Stimulated activated CD8-positive, alpha-beta memory T cell treated with anti-CD3 and anti-CD28 coated beads, Interleukin-4, amount 100 ng/mL, for 24 hours (primary cell): Measurements from ENCODE around the gene MYO7B.

ENCODE experiments used
- DNase-seq: peaks from one replicate; pipeline ENCODE4 v3.0.0-alpha.2; 2020; ENCODE audit warnings: low read depth

MYO7B gene

GRCh38 chr2:127589841-127590240, 54.4 kb downstream of the MYO7B start:
- DNase-seq = no peak

- DNase-seq = no peak
Observed at GRCh38 chr2:127590386-127591190, 55.1 kb downstream of the MYO7B start.

DNA sequence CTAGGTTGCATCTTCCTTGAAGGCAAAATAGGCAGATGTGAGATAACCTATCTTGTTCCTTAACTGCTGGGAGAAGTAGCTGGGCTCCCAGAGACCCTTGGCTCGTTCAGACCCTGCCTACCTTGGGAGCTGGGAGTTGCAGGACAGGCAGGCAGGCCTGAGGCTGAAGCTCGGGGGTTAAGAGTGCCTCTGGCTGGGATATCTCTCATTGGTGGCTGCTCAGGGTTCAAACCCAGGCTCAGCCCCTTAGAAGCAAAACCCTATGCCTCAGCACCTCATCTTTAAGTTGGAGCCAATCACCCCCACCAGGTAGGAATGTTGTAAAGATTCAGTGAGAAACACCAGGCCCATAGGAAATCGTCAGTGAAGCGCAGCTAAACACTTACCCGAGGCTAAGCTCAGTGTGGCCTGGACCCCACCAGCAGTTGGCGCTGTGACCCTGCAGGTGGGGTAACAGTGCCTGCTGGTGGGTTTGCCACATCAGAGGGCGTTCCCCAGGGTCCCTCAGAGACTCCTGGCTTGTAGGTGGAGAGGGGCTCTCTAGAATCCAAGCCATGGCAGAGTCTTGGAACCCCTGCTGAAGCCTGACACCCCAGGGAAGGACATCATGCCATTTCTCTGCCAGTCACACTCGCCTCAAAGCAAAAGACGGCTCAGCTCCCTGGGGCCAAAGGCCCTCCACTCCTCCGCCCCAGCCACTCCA, 55.9 kb downstream of the MYO7B start:
- peak; percentile 54 for DNase-seq

DNA sequence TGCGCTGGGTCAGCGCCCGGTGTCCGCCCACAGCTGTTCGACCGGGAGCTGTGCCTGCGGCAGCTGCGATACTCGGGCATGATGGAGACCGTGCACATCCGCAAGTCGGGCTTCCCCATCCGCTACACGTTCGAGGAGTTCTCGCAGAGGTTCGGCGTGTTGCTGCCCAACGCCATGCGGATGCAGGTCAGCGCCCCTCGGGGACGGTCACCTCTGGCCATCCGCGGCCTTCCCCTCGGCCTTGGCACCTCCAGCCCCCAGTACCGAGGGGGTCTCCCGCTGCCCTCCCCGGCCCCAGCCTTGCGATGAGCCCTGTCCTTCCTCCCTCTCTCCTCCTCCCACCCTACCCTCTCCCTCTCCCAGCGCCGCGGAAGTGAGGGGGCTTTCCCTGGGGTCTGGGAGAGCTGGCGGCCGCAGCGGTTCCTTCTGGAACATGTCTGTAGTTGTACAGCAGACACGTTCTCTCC, 57.3 kb downstream of the MYO7B start:
- no peak for DNase-seq

DNA sequence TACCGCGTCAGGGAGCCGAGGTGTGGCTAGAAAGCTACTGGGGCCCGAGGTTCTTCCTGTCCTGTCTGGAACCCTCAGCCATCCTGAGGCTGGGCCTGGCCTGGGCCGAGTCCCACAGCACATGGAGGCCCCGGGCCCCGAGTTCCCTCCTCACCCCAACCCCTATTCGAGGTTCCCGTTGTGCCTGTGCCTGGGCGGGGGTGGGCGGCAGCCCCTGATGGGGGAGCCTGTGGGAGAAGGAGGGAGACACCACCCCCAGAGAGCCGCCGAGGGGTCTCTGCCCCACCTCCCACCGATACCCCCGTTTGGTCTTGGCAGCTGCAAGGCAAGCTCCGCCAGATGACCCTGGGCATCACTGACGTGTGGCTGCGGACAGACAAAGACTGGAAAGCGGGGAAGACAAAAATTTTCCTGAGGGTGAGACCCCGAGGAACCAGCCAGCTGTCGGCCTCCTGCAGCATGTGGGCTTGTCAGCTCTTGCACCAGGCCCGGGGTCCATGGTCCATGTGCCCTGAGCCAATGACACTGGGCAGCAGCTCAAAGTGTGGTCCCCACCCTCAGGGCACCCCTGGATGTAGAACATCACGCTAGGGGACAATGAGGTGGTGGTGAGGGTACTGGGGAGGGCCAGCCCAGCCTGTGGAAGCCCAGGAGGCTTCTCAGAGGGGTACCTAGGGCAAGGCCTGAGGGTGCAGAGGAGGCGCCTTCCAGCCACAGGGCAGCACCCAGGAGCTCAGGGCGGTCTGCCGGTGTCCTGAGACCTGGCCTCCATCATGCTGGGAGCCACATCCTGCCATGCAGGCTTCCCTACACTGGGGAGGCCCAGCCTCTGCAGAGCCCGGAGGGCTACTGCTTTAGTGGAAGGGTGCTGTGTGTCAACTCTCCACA, 58.0 kb downstream of the MYO7B start:
- DNase-seq = no peak

DNA sequence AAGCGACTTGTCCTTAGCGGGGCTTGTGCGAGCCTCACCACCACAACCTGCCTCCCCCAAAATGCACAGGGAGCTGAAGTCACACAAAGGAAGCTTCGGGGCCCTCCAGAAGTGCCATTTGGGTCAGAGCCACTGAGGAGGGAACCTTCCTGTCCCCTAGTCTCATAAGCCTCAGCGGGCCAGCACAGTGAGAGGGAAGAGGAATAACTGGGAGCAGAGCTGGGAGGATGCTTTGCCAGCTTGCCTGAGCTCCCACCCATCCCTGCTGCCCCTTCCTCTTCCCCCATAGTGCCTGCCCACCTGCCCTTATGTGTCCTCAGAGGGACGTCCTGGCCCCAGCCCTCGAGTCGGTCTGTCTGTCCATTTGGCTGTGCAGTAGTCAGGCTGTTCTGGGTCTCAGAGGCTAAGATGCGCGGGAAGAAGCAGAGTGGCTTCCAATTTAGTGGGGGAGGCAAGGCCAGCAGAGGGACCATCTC, 58.7 kb downstream of the MYO7B start:
- DNase-seq = no peak

- DNase-seq = no peak
Observed at GRCh38 chr2:127596311-127597045, 61.0 kb downstream of the MYO7B start.

DNA sequence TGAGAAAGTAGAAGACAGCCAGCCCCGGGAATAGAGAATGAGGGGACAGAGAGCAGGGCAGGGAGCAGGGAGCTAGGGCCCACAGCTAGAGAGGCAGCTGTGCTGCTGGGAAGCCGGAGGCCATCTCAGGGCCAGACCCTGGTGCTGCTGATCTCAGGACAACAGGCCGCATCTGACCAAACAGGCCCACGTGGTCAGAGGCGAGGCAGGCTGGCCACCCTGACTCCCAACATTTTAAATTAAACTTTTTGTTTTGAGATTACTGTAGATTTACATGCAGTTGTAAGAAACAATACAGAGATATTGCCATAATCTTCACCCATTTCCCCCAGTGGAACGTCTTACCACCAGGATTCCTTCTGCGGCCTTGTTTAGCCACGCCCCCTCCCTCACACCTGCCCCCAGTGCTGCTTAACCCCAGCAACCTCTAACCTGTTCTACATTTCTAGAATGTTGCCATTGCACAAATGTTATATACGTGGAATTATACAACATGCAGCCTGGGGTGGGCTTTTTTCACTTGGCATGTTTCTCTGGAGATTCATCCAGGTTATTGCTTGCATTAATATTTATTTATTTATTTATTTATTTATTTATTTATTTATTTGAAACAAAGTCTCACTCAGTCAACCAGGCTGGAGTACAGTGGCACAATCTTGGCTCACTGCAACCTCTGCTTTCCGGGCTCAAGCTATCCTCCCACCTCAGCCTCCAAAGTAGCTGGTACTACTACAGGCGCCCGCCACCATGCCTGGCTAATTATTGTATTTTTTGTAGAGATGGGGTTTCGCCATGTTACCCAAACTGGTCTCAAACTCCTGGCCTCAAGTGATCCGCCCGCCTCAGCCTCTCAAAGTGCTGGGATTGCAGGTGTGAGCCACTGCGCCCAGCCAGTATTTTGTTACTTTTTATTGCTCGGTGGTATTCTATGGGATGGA, 61.8 kb downstream of the MYO7B start:
- DNase-seq = no peak

DNA sequence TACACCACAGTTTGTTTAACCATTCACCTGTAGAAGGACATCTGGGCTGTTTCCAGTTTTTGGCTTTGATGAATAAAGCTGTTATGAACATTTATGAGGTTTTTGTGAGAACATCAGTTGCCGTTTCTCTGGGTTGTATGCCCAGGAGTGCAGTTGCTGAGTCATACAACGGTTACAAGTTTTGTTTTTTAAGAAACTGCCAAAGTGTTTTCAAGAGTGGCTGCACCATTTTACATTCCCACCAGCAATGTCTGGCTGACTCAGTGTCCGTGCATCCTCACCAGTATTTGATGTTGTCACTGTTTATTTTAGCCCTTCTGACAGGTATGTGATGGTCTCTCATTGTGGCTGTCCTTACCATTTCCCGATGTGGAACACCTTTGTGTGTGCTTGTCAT, 62.5 kb downstream of the MYO7B start:
- no peak for DNase-seq

GRCh38 chr2:127598711-127599110, 63.2 kb downstream of the MYO7B start:
- DNase-seq = no peak

- no peak for DNase-seq
Observed at GRCh38 chr2:127599211-127599610, 63.7 kb downstream of the MYO7B start.

DNA sequence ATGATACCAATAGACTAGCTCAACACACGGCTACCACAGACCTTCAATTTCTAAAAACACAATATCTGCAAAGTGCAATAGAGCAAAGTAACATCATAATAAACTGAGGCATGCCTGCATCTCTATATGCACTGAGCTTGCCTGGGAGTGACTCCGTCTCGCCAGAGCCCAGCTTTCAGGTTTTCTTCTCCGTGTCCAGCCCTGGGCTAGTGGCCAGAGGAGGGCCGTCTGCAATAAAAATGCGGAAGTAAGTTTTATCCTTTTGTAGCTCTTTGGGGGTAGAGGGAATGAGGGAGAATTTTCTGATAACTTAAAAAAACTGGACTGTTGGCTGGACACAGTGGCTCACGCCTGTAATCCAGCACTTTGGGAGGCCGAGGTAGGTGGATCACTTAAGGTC, 69.5 kb downstream of the MYO7B start:
- DNase-seq = no peak

DNA sequence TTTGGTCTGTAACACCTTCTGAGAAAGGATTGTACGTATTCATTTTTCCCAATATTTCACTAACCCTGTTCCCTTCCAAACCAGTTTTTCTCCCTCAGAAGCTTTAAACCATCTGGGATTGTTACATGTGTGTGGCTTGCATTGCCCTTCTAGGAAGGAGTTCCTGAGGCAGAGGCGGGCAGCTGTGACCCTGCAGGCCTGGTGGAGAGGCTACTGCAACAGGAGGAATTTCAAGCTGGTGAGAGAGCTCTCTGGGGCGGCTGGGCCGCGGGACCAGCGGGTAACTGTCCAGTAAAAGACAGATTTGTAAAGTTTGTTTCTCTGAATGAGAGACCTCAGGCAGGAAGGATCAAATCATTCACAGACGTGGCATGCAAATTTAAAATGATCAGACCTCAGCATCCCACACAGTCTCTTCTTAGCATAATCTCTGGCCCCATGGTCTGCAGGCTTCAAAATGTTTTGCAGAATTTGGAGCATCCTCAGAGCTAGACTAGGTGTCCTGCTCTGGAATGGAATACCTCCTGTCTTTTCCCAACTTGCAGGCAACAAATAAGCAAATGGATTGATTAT, 70.3 kb downstream of the MYO7B start:
- DNase-seq = no peak

DNA sequence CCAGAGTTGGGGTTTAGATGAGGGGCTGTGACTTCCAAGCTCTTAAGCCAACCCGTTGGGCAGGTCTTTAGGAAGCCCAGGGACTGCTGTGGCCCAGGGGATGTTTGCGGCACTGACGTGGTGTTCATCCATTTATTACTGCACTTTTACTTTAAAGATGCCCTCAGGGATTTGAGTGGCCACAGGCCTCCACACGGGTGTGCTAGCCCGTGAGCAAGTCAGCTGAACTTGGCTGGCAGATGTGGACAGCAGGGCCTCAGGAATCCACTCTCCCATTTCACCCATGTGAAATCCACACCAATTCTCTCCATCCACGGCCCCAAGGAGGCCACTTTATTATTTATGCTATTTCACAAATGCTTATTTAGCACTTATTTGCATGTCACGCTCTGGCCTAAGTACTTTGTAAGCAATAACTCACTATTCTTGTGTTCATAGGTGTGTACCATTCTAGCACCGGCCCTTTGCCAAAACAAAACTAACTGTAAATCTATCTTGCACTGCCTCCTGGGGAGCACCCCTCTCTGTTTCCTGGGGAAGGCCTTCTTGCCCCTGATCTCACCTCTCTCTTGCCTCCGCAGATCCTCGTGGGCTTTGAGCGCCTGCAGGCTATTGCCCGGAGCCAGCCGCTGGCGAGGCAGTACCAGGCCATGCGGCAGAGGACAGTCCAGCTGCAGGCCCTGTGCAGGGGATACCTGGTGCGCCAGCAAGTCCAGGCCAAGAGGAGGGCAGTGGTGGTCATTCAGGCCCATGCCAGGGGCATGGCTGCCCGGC, 71.3 kb downstream of the MYO7B start:
- DNase-seq = no peak

GRCh38 chr2:127607399-127607908, 72.0 kb downstream of the MYO7B start:
- no peak for DNase-seq

- no peak for DNase-seq
Observed at GRCh38 chr2:127608061-127609030, 72.9 kb downstream of the MYO7B start.

DNA sequence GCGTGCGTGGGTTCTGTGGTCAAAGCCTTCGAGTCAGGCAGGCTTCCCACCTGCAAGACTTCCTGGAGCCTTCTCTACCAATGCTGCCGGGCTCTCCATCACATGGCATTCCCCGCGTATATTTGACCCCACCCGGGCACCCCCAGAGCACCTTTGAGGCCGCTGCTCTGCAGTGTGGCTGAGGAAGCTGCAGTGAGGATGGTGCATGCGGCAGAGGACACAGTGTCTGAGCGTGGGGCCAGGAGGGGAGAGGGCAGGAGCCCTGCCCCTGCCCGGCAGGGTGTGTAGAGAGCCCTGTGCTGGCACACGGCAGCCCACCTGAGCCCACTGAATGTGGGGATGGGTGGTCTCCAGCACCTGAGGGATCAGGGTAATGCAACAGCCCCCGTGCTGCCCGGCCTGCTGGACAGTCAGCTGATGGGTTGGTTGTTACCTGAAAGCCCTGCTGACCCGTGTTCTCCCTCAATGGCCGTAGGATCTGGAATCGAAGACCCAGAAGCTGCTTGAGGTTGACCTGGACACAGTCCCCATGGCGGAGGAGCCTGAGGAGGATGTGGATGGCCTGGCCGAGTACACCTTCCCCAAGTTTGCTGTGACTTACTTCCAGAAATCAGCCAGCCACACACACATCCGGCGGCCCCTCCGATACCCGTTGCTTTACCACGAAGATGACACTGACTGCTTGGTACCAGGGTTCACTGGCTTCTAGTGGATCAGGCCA, 73.7 kb downstream of the MYO7B start:
- DNase-seq = no peak
